ENCODE measurements around the gene RRAGC.
"Not testable (repeated sequence)": the region's sequence is repeated elsewhere in the genome, so short reads cannot be mapped to it uniquely, and the experiment has no call there.

Gene RRAGC

GRCh38 chr1:38814984-38815464 lies 44.5 kb downstream of the RRAGC start:
- Histone ChIP-seq H4K20me1 (ENCODE audit: insufficient read depth) (no peaks in the 10 kb centered on the region), H3K27me3 (ENCODE audit: insufficient read depth, low read depth) (no peaks in the 10 kb centered on the region), H3K4me2 (no peak overlapping the region), H3K4me1 (ENCODE audit: low read depth, poor library complexity, severe bottlenecking) (no peaks in the 10 kb centered on the region), H3K36me3 (ENCODE audit: insufficient read depth) (no peaks in the 10 kb centered on the region), H3K9ac (no peak overlapping the region), H3K27ac (no peak overlapping the region), H3K79me2 (ENCODE audit: insufficient read depth, low read depth) (no peaks in the 10 kb centered on the region), H2AFZ (ENCODE audit: low read depth) (no peak overlapping the region), H3K4me3 (IDR thresholded peaks at IDR 0.05; ENCODE audit: insufficient read depth, low read depth, low read length) (no peak overlapping the region)
- TF ChIP-seq CTCF (conservative IDR thresholded peaks at IDR 0.05; ENCODE audit: low read depth, low read length): no peak

- Histone ChIP-seq H3K4me3 (IDR thresholded peaks at IDR 0.05; ENCODE audit: insufficient read depth, low read depth, low read length) (no peak overlapping the region), H3K9ac (no peak overlapping the region), H3K36me3 (ENCODE audit: insufficient read depth) (no peaks in the 10 kb centered on the region), H3K4me1 (ENCODE audit: low read depth, poor library complexity, severe bottlenecking) (no peaks in the 10 kb centered on the region), H4K20me1 (ENCODE audit: insufficient read depth) (no peaks in the 10 kb centered on the region), H3K79me2 (ENCODE audit: insufficient read depth, low read depth) (no peaks in the 10 kb centered on the region), H3K27ac (no peak overlapping the region), H2AFZ (ENCODE audit: low read depth) (no peak overlapping the region), H3K4me2 (no peak overlapping the region), H3K27me3 (ENCODE audit: insufficient read depth, low read depth) (no peaks in the 10 kb centered on the region)
- no peak for TF ChIP-seq CTCF (conservative IDR thresholded peaks at IDR 0.05; ENCODE audit: low read depth, low read length)
Measured at GRCh38 chr1:38814444-38814983, 45.1 kb downstream of the RRAGC start.

GRCh38 chr1:38812981-38813380 lies 46.6 kb downstream of the RRAGC start:
- H4K20me1 ChIP-seq (ENCODE audit: insufficient read depth): no peaks in the 10 kb centered on the region
- H3K4me3 ChIP-seq (IDR thresholded peaks at IDR 0.05; ENCODE audit: insufficient read depth, low read depth, low read length): no peak overlapping the region
- H3K4me1 ChIP-seq (ENCODE audit: low read depth, poor library complexity, severe bottlenecking): no peaks in the 10 kb centered on the region
- H3K9ac ChIP-seq: no peak overlapping the region
- H2AFZ ChIP-seq (ENCODE audit: low read depth): no peak overlapping the region
- H3K79me2 ChIP-seq (ENCODE audit: insufficient read depth, low read depth): no peaks in the 10 kb centered on the region
- no peaks in the 10 kb centered on the region for H3K36me3 ChIP-seq (ENCODE audit: insufficient read depth)
- no peaks in the 10 kb centered on the region for H3K27me3 ChIP-seq (ENCODE audit: insufficient read depth, low read depth)
- H3K4me2 ChIP-seq: no peak overlapping the region
- no peak for TF ChIP-seq CTCF (conservative IDR thresholded peaks at IDR 0.05; ENCODE audit: low read depth, low read length)
- no peak overlapping the region for H3K27ac ChIP-seq

- H3K4me2 ChIP-seq; H3K9ac ChIP-seq; H3K36me3 ChIP-seq (ENCODE audit: insufficient read depth); H3K4me1 ChIP-seq (ENCODE audit: low read depth, poor library complexity, severe bottlenecking); H3K27me3 ChIP-seq (ENCODE audit: insufficient read depth, low read depth); H4K20me1 ChIP-seq (ENCODE audit: insufficient read depth); H3K4me3 ChIP-seq (IDR thresholded peaks at IDR 0.05; ENCODE audit: insufficient read depth, low read depth, low read length); H3K27ac ChIP-seq; H2AFZ ChIP-seq (ENCODE audit: low read depth); H3K79me2 ChIP-seq (ENCODE audit: insufficient read depth, low read depth): not testable (repeated sequence)
Measured at GRCh38 chr1:38811466-38811865, 48.1 kb downstream of the RRAGC start.

- TF ChIP-seq CTCF (conservative IDR thresholded peaks at IDR 0.05; ENCODE audit: low read depth, low read length): no peak
- Histone ChIP-seq H3K9ac (no peak overlapping the region), H3K27me3 (ENCODE audit: insufficient read depth, low read depth) (no peaks in the 10 kb centered on the region), H3K36me3 (ENCODE audit: insufficient read depth) (no peaks in the 10 kb centered on the region), H3K4me3 (IDR thresholded peaks at IDR 0.05; ENCODE audit: insufficient read depth, low read depth, low read length) (no peak overlapping the region), H2AFZ (ENCODE audit: low read depth) (no peak overlapping the region), H3K4me1 (ENCODE audit: low read depth, poor library complexity, severe bottlenecking) (no peaks in the 10 kb centered on the region), H3K79me2 (ENCODE audit: insufficient read depth, low read depth) (no peaks in the 10 kb centered on the region), H3K4me2 (no peak overlapping the region), H3K27ac (no peak overlapping the region), H4K20me1 (ENCODE audit: insufficient read depth) (no peaks in the 10 kb centered on the region)
Measured at GRCh38 chr1:38806090-38806489, 53.5 kb downstream of the RRAGC start.
